Measurements from ENCODE around the gene ZNF341.

The ZNF341 gene

GRCh38 chr20:33793011-33793931, 61.5 kb downstream of the ZNF341 start:
- H3K27ac ChIP-seq = peak overlapping the region in 1 of 2 donors; percentile 38

GRCh38 chr20:33796263-33796906, 64.6 kb downstream of the ZNF341 start:
- no peak overlapping the region for H3K4me3 ChIP-seq
- H3K27ac ChIP-seq = no peak overlapping the region
- no peak for DNase-seq (ENCODE audit: low spot score)
- TF ChIP-seq CTCF (IDR thresholded peaks at IDR 0.05) = no peak

More at GRCh38 chr20:33793011-33793931, 61.5 kb downstream of the ZNF341 start:
- TF ChIP-seq CTCF (IDR thresholded peaks at IDR 0.05) = no peak
- DNase-seq (ENCODE audit: low spot score) = no peak
- no peak overlapping the region for H3K4me3 ChIP-seq

- no peak overlapping the region for H3K27ac ChIP-seq
- DNase-seq (ENCODE audit: low spot score) = no peak
- TF ChIP-seq CTCF (IDR thresholded peaks at IDR 0.05) = no peak
- H3K4me3 ChIP-seq = no peak overlapping the region
Measured at GRCh38 chr20:33796907-33797544, 65.2 kb downstream of the ZNF341 start.

GRCh38 chr20:33798444-33798843, 66.6 kb downstream of the ZNF341 start:
- TF ChIP-seq CTCF (IDR thresholded peaks at IDR 0.05) = no peak
- no peak for DNase-seq (ENCODE audit: low spot score)
- Histone ChIP-seq H3K4me3 (no peak overlapping the region), H3K27ac (no peak overlapping the region)

- TF ChIP-seq CTCF (IDR thresholded peaks at IDR 0.05) = no peak
- H3K27ac ChIP-seq = no peak overlapping the region
- no peak overlapping the region for H3K4me3 ChIP-seq
- DNase-seq (ENCODE audit: low spot score) = no peak
Measured at GRCh38 chr20:33803921-33804337, 72.1 kb downstream of the ZNF341 start.

- H3K27ac ChIP-seq = no peak overlapping the region
- DNase-seq (ENCODE audit: low spot score) = no peak
- H3K4me3 ChIP-seq = no peak overlapping the region
- no peak for TF ChIP-seq CTCF (IDR thresholded peaks at IDR 0.05)
Measured at GRCh38 chr20:33808388-33808787, 76.6 kb downstream of the ZNF341 start.

Data from coronary artery (tissue), 2 donors.